ENCODE measurements around the gene RETNLB. TPM values are rescaled to one million over a fixed set of nuclear protein-coding genes. Genes with fewer than 3 reads are reported as not detected.

RETNLB gene
- total and polyA plus RNA-seq, 2 of the 4 experiments (the other 2 are of a cell fraction), result not detected

DNA sequence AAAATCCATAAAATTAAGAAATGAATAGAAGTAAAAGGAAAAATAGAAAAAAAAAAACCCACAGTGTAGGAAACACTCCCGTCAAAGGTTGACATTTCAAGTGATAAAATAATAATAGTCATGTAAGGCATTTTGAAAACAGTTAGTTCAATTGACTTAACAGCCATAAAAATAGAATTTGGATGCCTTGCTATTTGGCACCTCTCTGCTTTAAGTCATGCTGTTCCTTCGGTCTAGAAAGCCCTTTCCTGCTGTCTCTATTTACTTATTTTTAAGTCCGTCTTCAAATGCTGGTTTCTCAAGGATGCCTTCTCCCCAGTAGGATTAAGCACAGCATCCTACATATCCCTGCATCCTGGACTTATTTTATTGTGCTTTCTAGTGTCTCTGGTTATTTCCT, 22.3 kb upstream of the RETNLB start:
- no peaks in the 10 kb centered on the region for H3K27me3 ChIP-seq (ENCODE audit: control insufficient read depth, insufficient read depth, low read length)
- H3K4me1 ChIP-seq (ENCODE audit: control insufficient read depth, insufficient read depth, low read length), result no peaks in the 10 kb centered on the region
- no peak overlapping the region for H3K4ac ChIP-seq (ENCODE audit: low read depth, low read length)
- H3K9me1 ChIP-seq (ENCODE audit: insufficient read depth, low read length), result no peaks in the 10 kb centered on the region
- WGBS, 2 experiments (ENCODE audit: extremely low coverage in 2 of 2, insufficient read length in 1 of 2), result 86% methylated on average over 1 of the region's 3 CpGs; no CpG with 5 or more reads in 1 of the 2 experiments
- H3K56ac ChIP-seq (ENCODE audit: extremely low read depth, insufficient read depth, low read length), result no peak overlapping the region
- intact Hi-C loops (cut with micrococcal nuclease) (no loop called here), in situ Hi-C loops (cut with MboI; ENCODE audit: low sequenced_read_pairs) (loop anchor here (25.0 kb wide), 1 partner anchor 108 kb away; no protein-coding TSS in a partner anchor), dilution Hi-C loops (cut with HindIII; ENCODE audit: low sequenced_read_pairs, unreplicated experiment) (no loop called here)
- no peak overlapping the region for H4K91ac ChIP-seq (ENCODE audit: insufficient read depth, low read depth, low read length)
- no peak overlapping the region for H3K27ac ChIP-seq (ENCODE audit: insufficient read depth, low read length)
- no TSS peak for BruUV-seq (replicated peaks)
- H3K9ac ChIP-seq (ENCODE audit: low read depth, low read length), result no peak overlapping the region
- H3K18ac ChIP-seq (ENCODE audit: low read depth, low read length), result no peak overlapping the region
- H2AFZ ChIP-seq (replicated peaks; ENCODE audit: low read length, poor library complexity), result no peak overlapping the region
- DNase-seq, result no peak
- H3K4me3 ChIP-seq (ENCODE audit: insufficient read depth, low read depth, low read length), result no peak overlapping the region
- H3K9me3 ChIP-seq (ENCODE audit: control insufficient read depth, insufficient read depth, low read length), result no peaks in the 10 kb centered on the region
- no peak overlapping the region for H2BK5ac ChIP-seq (ENCODE audit: low read depth, low read length, poor library complexity, severe bottlenecking)
- ATAC-seq (ENCODE audit: low read depth), result no peak
- H3K36me3 ChIP-seq (ENCODE audit: control insufficient read depth, insufficient read depth, low read length), result no peaks in the 10 kb centered on the region
- no peak overlapping the region for H4K5ac ChIP-seq (ENCODE audit: low read depth, low read length)
- POLR2A ChIA-PET (ENCODE audit: unreplicated experiment), result no interaction called here
- H2AK9ac ChIP-seq (replicated peaks; ENCODE audit: low read depth, low read length, poor library complexity), result no peak overlapping the region
- no peak overlapping the region for H2BK120ac ChIP-seq (ENCODE audit: low read depth, low read length)
- no peak overlapping the region for H3K23ac ChIP-seq (ENCODE audit: low read depth, low read length)
- H2BK20ac ChIP-seq (ENCODE audit: low read depth, low read length), result no peak overlapping the region
- H2BK15ac ChIP-seq (ENCODE audit: low read depth, low read length), result no peak overlapping the region
- H4K20me1 ChIP-seq (ENCODE audit: insufficient read depth, low read length), result no peaks in the 10 kb centered on the region
- H2AK5ac ChIP-seq (ENCODE audit: low read depth, low read length), result no peak overlapping the region
- no peak overlapping the region for H4K8ac ChIP-seq (ENCODE audit: low read depth in 2 of 2, low read length in 2 of 2)
- CTCF ChIA-PET, result no interaction called here
- TF ChIP-seq SMC3 (IDR thresholded peaks at IDR 0.05; ENCODE audit: low read depth, low read length) (no peak), CTCF (conservative IDR thresholded peaks at IDR 0.05; ENCODE audit: low read depth, low read length) (no peak), MXI1 (IDR thresholded peaks at IDR 0.05; ENCODE audit: borderline replicate concordance, low read depth, low read length) (no peak), RAD21 (IDR thresholded peaks at IDR 0.05; ENCODE audit: low read length) (no peak), MAZ (IDR thresholded peaks at IDR 0.05; ENCODE audit: borderline replicate concordance, low read depth, low read length) (no peak), RFX5 (IDR thresholded peaks at IDR 0.05; ENCODE audit: low read depth, low read length) (no peak), CHD1 (IDR thresholded peaks at IDR 0.05; ENCODE audit: low read depth, low read length) (no peak), MAFK (IDR thresholded peaks at IDR 0.05; ENCODE audit: low read depth, low read length) (no peak)
- TF ChIP-seq, protein P1, sequence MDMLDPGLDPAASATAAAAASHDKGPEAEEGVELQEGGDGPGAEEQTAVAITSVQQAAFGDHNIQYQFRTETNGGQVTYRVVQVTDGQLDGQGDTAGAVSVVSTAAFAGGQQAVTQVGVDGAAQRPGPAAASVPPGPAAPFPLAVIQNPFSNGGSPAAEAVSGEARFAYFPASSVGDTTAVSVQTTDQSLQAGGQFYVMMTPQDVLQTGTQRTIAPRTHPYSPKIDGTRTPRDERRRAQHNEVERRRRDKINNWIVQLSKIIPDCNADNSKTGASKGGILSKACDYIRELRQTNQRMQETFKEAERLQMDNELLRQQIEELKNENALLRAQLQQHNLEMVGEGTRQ (IDR thresholded peaks at IDR 0.05; ENCODE audit: low read depth, low read length), result no peak
- TF ChIP-seq, protein P2, sequence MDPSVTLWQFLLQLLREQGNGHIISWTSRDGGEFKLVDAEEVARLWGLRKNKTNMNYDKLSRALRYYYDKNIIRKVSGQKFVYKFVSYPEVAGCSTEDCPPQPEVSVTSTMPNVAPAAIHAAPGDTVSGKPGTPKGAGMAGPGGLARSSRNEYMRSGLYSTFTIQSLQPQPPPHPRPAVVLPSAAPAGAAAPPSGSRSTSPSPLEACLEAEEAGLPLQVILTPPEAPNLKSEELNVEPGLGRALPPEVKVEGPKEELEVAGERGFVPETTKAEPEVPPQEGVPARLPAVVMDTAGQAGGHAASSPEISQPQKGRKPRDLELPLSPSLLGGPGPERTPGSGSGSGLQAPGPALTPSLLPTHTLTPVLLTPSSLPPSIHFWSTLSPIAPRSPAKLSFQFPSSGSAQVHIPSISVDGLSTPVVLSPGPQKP (IDR thresholded peaks at IDR 0.05; ENCODE audit: borderline replicate concordance, low read depth, low read length), result no peak
- H3K4me2 ChIP-seq (ENCODE audit: low read depth, low read length), result no peak overlapping the region
- no peaks in the 10 kb centered on the region for H3K79me1 ChIP-seq (ENCODE audit: low read depth in 1 of 2, low read length in 2 of 2)
- H3K14ac ChIP-seq (replicated peaks; ENCODE audit: low read depth, low read length), result no peak overlapping the region
